Epidermal melanocyte (primary cell): ENCODE data around the gene PNPT1.

ENCODE experiments used
- DNase-seq: peaks from one replicate; pipeline ENCODE4 v3.0.0; 2011; ENCODE audit warnings: low spot score; ENCODE audit not compliant: insufficient read length

PNPT1 gene

DNA sequence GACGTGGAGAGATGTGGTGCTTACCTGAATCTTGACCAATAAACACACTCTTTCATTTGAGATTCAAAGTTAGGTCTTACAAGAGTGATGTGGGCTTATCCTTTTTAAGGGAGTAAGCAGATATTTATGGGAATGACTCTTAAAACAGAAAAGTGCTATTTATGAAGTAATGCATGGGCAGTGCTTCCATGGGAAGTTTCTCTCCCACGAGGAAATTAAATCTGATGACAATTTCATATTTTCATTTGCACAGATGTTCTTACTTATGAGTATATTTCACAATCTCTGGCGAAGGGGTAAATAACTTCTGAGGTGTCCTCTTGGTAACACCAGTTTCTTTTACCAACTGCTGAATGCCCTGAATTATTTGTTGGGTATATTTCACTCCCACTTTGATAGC lies 21.0 kb downstream of the PNPT1 start:
- DNase-seq, result no peak

DNA sequence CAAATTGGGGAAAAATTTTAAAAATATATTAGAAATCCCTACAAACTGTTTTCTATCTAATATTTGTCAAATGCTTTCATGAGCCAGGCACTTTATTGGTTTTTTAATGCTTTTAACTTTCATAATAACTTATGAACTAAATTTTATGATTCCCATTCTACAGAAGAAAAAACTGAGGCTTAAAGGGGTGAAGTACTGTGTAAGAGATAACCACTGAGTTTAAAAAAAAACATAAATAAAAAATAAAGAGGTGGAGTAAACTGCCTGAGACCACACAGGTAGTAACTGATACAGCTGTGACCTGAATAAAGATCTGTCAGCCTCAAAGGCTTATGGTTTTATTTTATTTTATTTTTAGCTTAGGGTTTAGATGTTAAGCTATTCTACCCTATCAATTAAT lies 24.7 kb downstream of the PNPT1 start:
- no peak for DNase-seq

- no peak for DNase-seq
These were observed 40.4 kb downstream of the PNPT1 start for GRCh38 chr2:55653255-55653654.

DNA sequence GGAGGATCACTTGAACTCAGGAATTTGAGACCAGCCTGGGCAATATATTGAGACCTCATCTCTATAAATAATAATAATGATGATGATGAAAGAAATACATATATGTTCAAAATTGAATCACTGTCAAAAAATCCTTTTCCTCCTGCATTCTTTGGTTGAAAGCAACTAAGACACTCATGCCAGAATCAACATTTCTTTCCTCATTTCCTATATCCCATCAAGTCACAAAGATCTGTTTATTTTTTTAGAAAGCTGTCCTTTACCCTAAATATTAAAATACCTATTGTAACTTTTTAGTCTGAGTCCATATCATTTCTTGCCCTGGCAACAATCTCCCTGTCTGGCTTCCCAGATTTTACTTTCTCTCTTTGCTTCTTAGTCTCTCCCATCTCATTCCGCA lies 44.4 kb downstream of the PNPT1 start:
- no peak for DNase-seq

GRCh38 chr2:55636831-55637230 lies 56.8 kb downstream of the PNPT1 start:
- DNase-seq, result no peak

DNA sequence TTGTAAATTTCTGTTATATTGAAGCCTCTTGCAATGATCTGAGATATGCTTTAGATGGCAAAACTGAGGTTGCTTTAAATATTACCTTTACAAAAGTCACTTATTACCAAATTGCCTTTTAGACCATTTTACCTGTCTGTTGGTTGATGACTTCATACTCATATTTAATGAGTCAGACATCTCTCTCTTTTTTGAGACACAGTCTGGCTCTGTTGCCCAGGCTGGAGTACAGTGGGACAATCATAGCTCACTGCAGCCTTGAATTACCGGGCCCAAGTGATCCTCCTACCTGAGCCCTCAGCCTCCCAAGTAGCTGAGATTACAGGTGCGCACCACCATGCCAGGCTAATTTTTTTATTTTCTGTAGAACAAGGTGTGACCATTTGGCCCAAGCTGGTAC lies 64.7 kb downstream of the PNPT1 start:
- DNase-seq, result no peak

DNA sequence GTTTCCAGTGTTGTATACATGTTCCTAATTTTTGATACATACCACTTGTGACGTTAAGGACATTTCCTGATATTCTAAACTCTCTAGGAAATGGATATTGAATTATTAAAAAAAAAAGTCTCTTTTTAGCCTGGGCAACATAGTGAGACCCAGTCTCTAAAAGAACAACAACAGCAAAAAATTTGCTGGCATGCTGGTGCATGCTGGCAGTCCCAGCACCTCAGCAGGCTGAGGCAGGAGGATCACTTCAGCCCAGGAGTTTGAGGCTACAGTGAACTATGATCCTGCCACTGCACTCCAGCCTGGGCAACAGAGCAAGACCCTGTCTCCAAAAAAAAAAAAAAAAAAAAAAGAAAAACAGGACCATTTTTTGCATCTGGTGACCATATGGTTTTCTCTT lies 65.7 kb downstream of the PNPT1 start:
- no peak for DNase-seq

GRCh38 chr2:55621802-55622201 lies 71.8 kb downstream of the PNPT1 start:
- no peak for DNase-seq

GRCh38 chr2:55620123-55620779 lies 73.4 kb downstream of the PNPT1 start:
- no peak for DNase-seq

DNA sequence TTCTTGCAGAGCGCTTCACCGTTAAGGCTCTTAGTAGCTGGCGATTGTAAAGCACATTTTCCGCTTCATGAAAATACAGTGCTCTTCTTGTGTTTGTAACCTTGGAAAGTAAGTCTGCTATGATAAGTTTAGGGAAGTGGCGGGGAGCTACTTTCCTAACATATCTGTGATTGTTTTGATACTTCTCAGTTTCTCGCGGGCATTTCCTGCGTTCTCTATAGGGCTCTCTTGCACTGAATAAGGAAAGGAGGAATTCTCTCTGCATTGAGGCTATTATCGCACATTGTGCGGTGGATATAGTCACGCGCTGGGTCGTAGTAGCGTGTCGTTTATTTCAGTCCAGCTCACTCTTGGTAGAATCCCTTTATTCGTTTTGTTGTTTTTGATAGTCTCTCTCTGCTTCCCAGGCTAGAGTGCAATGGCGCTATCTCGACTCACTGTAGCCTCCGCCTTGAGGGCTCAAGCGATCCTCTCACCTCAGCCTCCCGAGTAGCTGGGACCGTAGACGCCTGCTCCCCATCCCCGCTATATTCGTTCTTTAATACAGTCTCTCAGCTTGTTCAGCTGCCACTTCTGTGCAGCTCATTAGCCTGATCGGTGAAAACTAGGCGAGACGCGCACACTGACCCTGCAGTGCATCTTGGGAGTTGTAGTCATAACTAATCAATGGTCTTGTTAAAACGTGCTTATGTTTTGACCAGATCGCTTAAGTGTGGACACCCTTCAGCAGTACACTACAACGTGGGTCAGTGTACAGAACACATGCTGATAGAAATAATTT lies 75.2 kb downstream of the PNPT1 start:
- peak; percentile 64 for DNase-seq

- no peak for DNase-seq
These were observed 75.7 kb downstream of the PNPT1 start for GRCh38 chr2:55618025-55618274.

- DNase-seq, result peak; percentile 93
These were observed 76.2 kb downstream of the PNPT1 start, which contains the start of gene PPP4R3B for GRCh38 chr2:55617175-55618024. TSS of gene PPP4R3B (minus strand) at chr2:55617622. CDS start at chr2:55617285, 337 bp downstream.

- no peak for DNase-seq
These were observed 77.0 kb downstream of the PNPT1 start for GRCh38 chr2:55616551-55617174.

DNA sequence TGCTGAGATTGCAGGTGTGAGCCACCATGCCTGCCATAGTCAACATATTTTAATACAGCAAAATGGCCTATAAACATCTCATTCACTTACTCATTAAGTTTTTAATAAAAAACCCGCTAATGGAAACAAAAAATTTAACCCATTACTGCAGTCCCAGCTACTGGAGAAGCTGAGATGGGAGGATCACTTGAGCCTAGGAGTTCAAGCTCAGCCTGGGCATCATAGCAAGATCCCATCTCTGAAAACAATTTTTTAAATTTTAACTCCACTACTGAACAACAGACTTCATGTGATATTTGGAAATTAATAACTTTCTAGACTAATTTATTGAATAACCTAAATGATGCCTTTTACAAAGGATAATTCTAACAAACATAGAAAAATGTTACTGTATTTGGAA lies 81.6 kb downstream of the PNPT1 start:
- no peak for DNase-seq

DNA sequence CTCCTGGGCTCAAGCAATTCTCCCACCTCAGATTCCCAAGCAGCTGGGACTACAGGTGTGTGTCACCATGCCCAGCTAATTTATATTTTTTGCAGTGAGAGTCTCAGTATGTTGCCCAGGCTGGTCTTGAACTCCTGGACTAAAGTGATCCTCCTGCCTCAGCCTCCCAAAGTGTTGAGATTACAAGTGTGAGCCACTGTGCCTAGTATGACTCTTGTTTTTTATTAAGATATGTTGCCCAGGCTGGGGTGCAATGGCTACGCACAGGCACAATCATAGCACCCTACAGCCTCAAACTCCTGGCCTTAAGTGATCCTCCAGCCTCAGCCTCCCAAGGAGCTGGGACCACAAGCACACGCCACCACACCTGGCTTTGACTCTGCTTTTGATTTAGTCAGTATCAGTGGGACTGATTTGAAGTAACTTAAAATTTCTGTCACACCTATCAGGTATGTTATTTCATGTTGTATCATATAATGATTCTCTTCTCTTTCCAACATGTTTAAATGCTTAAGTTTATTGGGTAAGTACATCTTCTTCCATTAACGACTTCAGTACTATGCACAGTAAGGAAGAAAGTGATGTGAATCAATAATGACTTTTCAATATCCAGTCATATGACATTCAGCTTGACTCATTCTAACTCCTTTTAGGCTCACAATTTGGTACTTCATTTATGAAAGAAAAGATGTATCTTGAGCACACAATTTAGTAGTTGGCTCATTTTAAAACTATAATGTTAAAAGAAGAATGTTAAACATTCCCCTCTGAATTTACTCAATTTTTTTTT lies 82.5 kb downstream of the PNPT1 start:
- no peak for DNase-seq

DNA sequence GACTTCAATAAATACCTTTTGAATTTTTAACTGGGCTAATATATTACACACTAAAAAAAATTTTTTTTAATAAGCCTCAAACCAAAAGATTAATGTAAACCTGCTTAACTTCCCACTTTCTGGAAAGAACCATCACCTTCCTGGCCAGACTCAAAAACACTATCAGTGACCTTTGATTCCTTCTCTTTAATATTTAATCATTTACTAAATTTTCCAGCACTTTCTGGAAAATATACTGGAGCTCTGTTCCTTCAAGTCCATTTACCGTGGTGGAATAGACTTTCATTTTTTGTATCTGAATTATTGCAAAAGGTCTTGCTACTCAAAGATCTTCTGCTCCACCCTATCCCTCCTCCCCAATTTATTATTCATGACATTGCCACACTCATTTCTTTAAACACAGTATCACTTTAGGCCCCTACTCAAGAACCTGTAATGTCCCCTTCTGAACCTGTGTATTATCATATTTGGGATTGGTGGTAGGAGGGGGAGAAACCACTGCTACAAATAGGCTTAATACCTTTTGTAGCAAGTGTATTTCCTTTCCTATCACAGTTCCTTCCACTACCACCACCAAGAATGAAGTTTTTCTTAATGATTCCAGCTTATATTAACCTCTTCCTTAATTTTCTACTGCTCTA lies 83.6 kb downstream of the PNPT1 start:
- DNase-seq, result no peak

DNA sequence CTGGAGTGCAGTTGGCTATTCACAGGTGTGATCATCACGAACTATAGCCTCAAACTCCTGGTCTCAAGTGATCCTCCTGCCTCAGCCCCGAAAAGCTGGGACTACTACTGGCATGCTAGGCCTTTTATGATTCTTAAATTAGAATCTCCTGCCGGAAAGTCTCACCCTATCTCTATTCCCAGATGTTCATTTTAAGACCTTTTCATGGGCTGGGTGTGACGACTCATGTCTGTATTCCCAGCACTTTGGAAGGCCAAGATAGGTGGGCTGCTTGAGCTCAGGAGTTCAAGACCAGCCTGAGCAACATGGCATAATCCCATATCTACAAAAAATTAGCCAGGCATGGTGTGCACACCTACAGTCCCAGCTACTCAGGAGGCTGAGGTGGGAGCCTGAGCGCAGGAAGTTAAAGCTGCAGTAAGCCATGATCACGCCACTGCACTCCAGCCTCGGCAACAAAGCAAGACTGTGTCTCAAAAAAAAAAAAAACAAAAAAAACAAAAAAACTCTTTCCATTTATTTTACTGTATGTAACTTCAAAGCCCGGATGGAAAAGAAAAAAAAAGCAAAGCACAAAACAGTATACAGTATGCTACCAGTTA lies 84.3 kb downstream of the PNPT1 start:
- DNase-seq, result no peak

DNA sequence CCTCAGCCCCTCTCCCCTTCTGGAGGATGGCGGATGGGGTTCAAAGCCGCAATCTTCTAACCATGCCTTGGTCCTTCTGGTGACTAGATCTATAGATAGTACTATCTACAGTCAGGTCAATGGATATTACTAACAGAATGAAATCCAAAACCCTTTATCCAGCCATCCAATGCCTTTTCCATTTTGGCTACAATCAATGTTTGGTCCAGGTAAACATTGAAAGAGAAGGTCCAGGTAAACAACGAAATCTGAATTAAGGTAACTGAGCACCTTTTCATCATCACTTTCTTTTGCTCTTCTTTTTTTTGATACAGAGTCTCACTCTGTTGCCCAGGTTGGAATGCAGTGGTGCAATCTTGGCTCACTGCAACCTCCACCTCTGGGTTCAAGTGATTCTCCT lies 85.9 kb downstream of the PNPT1 start:
- DNase-seq, result no peak

GRCh38 chr2:55604027-55604565 lies 89.5 kb downstream of the PNPT1 start:
- no peak for DNase-seq

GRCh38 chr2:55601849-55602248 lies 91.8 kb downstream of the PNPT1 start:
- no peak for DNase-seq
